H9 (cell line): ENCODE measurements around the gene ZNF607. TPM values are rescaled to one million over a fixed set of nuclear protein-coding genes. Genes with fewer than 3 reads are reported as not detected.

Source experiments
- DNase-seq: peaks from one replicate; pipeline ENCODE4 v3.0.0-alpha.2; 2017
- H2AFZ ChIP-seq: one replicate; pipeline ENCODE4 v1.6.1; 2013; ENCODE audit warnings: mild to moderate bottlenecking, low read length, control low read depth, moderate library complexity
- H2AK5ac ChIP-seq: 2 replicates; pipeline ENCODE4 v1.6.1; 2013; ENCODE audit warnings: low read length, control low read depth, mixed read lengths; ENCODE audit not compliant: insufficient read length
- H2BK120ac ChIP-seq: one replicate; pipeline ENCODE4 v1.6.1; 2013; ENCODE audit warnings: low read depth, mild to moderate bottlenecking, low read length, control low read depth, inconsistent platforms; ENCODE audit not compliant: poor library complexity, severe bottlenecking
- H2BK12ac ChIP-seq: 2 replicates; pipeline ENCODE4 v1.6.1; 2013; ENCODE audit warnings: low read length, control low read depth, mixed read lengths, low read depth; ENCODE audit not compliant: insufficient read length
- H2BK15ac ChIP-seq: 2 replicates; pipeline ENCODE4 v1.6.1; 2013; ENCODE audit warnings: low read depth, low read length, control low read depth
- H2BK20ac ChIP-seq: one replicate; pipeline ENCODE4 v1.6.1; 2013; ENCODE audit warnings: low read depth, mild to moderate bottlenecking, low read length, control low read depth, inconsistent platforms; ENCODE audit not compliant: poor library complexity, severe bottlenecking
- H2BK5ac ChIP-seq: 2 replicates; pipeline ENCODE4 v1.6.1; 2013; ENCODE audit warnings: low read length, control low read depth, mixed read lengths; ENCODE audit not compliant: insufficient read length
- H3K14ac ChIP-seq: 2 replicates; pipeline ENCODE4 v1.6.1; 2013; ENCODE audit warnings: low read length, control low read depth; ENCODE audit not compliant: insufficient read depth
- H3K18ac ChIP-seq: 2 replicates; pipeline ENCODE4 v1.6.1; 2013; ENCODE audit warnings: low read depth, mild to moderate bottlenecking, mixed read lengths, low read length, control low read depth; ENCODE audit not compliant: insufficient read length
- H3K23ac ChIP-seq: 2 replicates; pipeline ENCODE4 v1.6.1; 2013; ENCODE audit warnings: low read length, control low read depth, mixed read lengths, low read depth; ENCODE audit not compliant: insufficient read length
- H3K23me2 ChIP-seq: 2 replicates; pipeline ENCODE4 v1.6.1; 2013; ENCODE audit warnings: low read depth, mild to moderate bottlenecking, mixed read lengths, low read length, control low read depth; ENCODE audit not compliant: insufficient read length, poor library complexity, severe bottlenecking
- H3K27ac ChIP-seq: 2 replicates; pipeline ENCODE4 v1.5.1; 2013; ENCODE audit warnings: low read length, control low read depth, mixed read lengths, low read depth; ENCODE audit not compliant: insufficient read length
- H3K27me3 ChIP-seq: 2 replicates; pipeline ENCODE4 v1.6.1; 2013; ENCODE audit warnings: low read length, control low read depth, inconsistent platforms; ENCODE audit not compliant: insufficient read depth
- H3K4ac ChIP-seq: 2 replicates; pipeline ENCODE4 v1.6.1; 2013; ENCODE audit warnings: low read depth, mild to moderate bottlenecking, control low read depth, inconsistent platforms, low read length, moderate library complexity
- H3K4me1 ChIP-seq: 2 replicates; pipeline ENCODE4 v1.6.1; 2013; ENCODE audit warnings: low read length, control low read depth, inconsistent platforms; ENCODE audit not compliant: insufficient read depth
- H3K4me2 ChIP-seq: 2 replicates; pipeline ENCODE4 v1.6.1; 2013; ENCODE audit warnings: low read length, control low read depth, mixed read lengths; ENCODE audit not compliant: insufficient read length, insufficient read depth
- H3K56ac ChIP-seq: 2 replicates; pipeline ENCODE4 v1.6.1; 2013; ENCODE audit warnings: low read depth, mild to moderate bottlenecking, mixed read lengths, low read length, control low read depth; ENCODE audit not compliant: insufficient read length
- H3K79me1 ChIP-seq: 2 replicates; pipeline ENCODE4 v1.6.1; 2013; ENCODE audit warnings: low read depth, mild to moderate bottlenecking, moderate library complexity, low read length, control low read depth, inconsistent platforms; ENCODE audit not compliant: insufficient read depth, poor library complexity, severe bottlenecking
- H3K79me2 ChIP-seq: 2 replicates; pipeline ENCODE4 v1.6.1; 2013; ENCODE audit warnings: low read length, control low read depth, inconsistent platforms; ENCODE audit not compliant: insufficient read depth
- H3K9ac ChIP-seq: 2 replicates; pipeline ENCODE4 v1.6.1; 2013; ENCODE audit warnings: low read length, control low read depth, mixed read lengths; ENCODE audit not compliant: insufficient read length; ENCODE audit errors: extremely low read depth
- H3K9me3 ChIP-seq: one replicate; pipeline ENCODE4 v1.6.1; 2013; ENCODE audit warnings: low read depth, low read length, inconsistent platforms; ENCODE audit not compliant: control insufficient read depth
- H3T11ph ChIP-seq: one replicate; pipeline ENCODE4 v1.6.1; 2013; ENCODE audit warnings: mild to moderate bottlenecking, low read length, control low read depth, inconsistent platforms
- H4K20me1 ChIP-seq: one replicate; pipeline ENCODE4 v1.6.1; 2013; ENCODE audit not compliant: control insufficient read depth, insufficient read length, insufficient read depth
- H4K5ac ChIP-seq: 2 replicates; pipeline ENCODE4 v1.6.1; 2013; ENCODE audit warnings: low read depth, mild to moderate bottlenecking, mixed read lengths, low read length, control low read depth; ENCODE audit not compliant: insufficient read length
- H4K8ac ChIP-seq: replicated peaks from 2 replicates; pipeline ENCODE4 v1.6.1; 2013; ENCODE audit warnings: low read length, control low read depth, mixed read lengths, low read depth; ENCODE audit not compliant: insufficient read length
- H4K91ac ChIP-seq: 2 replicates; pipeline ENCODE4 v1.6.1; 2013; ENCODE audit warnings: low read depth, mild to moderate bottlenecking, moderate library complexity, mixed read lengths, low read length, control low read depth; ENCODE audit not compliant: insufficient read length
- H3K27ac Mint-ChIP-seq, 3 experiments: 2 replicates in 2 of 3; 3 replicates in 1 of 3; pipeline ENCODE4 v1.8.0; 2020 to 2021; ENCODE audit warnings: mixed read lengths in 3 of 3, mild to moderate bottlenecking in 1 of 3, moderate library complexity in 1 of 3
- H3K27me3 Mint-ChIP-seq: 2 replicates; pipeline ENCODE4 v1.8.0; 2021; ENCODE audit warnings: low read depth, mild to moderate bottlenecking, moderate library complexity, mixed read lengths
- H3K36me3 Mint-ChIP-seq, 3 experiments: 2 replicates in 2 of 3; 3 replicates in 1 of 3; pipeline ENCODE4 v1.8.0; 2020 to 2021; ENCODE audit warnings: low read depth in 3 of 3, mixed read lengths in 3 of 3; ENCODE audit not compliant: insufficient read depth in 1 of 3
- H3K4me1 Mint-ChIP-seq, 2 experiments: 2 replicates each; pipeline ENCODE4 v1.8.0; 2020; ENCODE audit warnings: mixed read lengths in 2 of 2
- H3K4me3 Mint-ChIP-seq, 2 experiments: 2 replicates in 1 of 2; 3 replicates in 1 of 2; pipeline ENCODE4 v1.8.0; 2020 to 2021; ENCODE audit warnings: mild to moderate bottlenecking in 2 of 2, mixed read lengths in 2 of 2, moderate library complexity in 1 of 2
- H3K9me3 Mint-ChIP-seq, 2 experiments: 2 replicates in 1 of 2; 3 replicates in 1 of 2; pipeline ENCODE4 v1.8.0; 2020; ENCODE audit warnings: mild to moderate bottlenecking in 2 of 2, mixed read lengths in 2 of 2, moderate library complexity in 1 of 2
- WGBS: extraction: QIAGEN DNeasy Blood & Tissue Kit; methylation state at CpG from one replicate; pipeline ENCODE4 v1.1.7; 2013; ENCODE audit warnings: missing lambda C conversion rate, low lambda C conversion rate, mixed read lengths; ENCODE audit not compliant: insufficient read length; ENCODE audit errors: extremely low coverage; 5-methylcytosine and 5-hydroxymethylcytosine counted together
- total RNA-seq: library from RNA; stranded (reverse); gene quantifications from 2 replicates; pipeline ENCODE4 v1.2.1, GENCODE V29; 2021
- TF ChIP-seq, protein P1 (sequence below): fragments of 200-600 bp; sonication (generic); conservative IDR thresholded peaks from 3 replicates; pipeline ENCODE4 v1.8.0; 2021; ENCODE audit warnings: antibody characterized with exemption, mild to moderate bottlenecking

The ZNF607 gene
- total RNA-seq, 1 experiment from 2014 or later, result 27.5 TPM

DNA sequence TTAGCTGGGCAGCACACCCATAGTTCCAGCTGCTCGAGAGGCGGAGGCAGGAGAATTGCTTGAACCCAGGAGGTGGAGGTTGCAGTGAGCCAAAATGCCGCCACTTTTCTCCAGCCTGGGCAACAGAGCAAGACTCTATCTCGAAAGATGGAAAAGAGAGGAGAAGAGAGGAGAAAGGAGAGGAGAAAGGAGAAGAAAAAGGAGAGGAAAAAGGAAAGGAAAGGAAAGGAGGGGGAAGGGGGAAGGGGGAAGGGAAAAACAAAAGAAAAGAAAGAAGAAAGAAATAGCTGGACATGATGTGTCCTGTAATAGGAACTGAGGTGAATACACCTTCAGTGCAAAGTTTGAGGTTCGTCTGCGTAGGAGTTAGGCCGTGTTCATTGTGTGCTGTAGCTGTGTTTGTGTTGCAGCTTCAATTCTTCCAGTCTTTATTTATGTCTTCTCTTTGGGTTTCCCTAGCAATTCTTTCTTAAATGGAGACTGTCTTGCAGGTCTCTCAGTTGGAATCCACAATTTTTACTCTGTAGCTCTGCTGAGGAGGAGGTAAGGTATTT lies 13.4 kb downstream of the ZNF607 start:
- no peak overlapping the region for H2BK5ac ChIP-seq
- H2BK120ac ChIP-seq, result no peak overlapping the region
- TF ChIP-seq, protein P1, sequence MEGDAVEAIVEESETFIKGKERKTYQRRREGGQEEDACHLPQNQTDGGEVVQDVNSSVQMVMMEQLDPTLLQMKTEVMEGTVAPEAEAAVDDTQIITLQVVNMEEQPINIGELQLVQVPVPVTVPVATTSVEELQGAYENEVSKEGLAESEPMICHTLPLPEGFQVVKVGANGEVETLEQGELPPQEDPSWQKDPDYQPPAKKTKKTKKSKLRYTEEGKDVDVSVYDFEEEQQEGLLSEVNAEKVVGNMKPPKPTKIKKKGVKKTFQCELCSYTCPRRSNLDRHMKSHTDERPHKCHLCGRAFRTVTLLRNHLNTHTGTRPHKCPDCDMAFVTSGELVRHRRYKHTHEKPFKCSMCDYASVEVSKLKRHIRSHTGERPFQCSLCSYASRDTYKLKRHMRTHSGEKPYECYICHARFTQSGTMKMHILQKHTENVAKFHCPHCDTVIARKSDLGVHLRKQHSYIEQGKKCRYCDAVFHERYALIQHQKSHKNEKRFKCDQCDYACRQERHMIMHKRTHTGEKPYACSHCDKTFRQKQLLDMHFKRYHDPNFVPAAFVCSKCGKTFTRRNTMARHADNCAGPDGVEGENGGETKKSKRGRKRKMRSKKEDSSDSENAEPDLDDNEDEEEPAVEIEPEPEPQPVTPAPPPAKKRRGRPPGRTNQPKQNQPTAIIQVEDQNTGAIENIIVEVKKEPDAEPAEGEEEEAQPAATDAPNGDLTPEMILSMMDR, result no peak
- H4K5ac ChIP-seq, result no peak overlapping the region
- H3K79me2 ChIP-seq, result no peaks in the 10 kb centered on the region
- H3K4me2 ChIP-seq, result no peak overlapping the region
- no peak for DNase-seq
- H3K9me3 ChIP-seq, result no peaks in the 10 kb centered on the region
- H4K20me1 ChIP-seq, result no peaks in the 10 kb centered on the region
- H3K27ac Mint-ChIP-seq, result peak overlapping the region in 2 of 3 experiments; percentile 64 to 92; a peak in 2 of 7 replicates
- no peak overlapping the region for H3K9ac ChIP-seq
- H3K4me1 ChIP-seq, result no peaks in the 10 kb centered on the region
- H3T11ph ChIP-seq, result no peak overlapping the region
- no peak overlapping the region for H2BK20ac ChIP-seq
- peaks cover 67 to 82% (median 78%) of the 10 kb centered on the region in 3 experiments for H3K36me3 Mint-ChIP-seq
- H2AK5ac ChIP-seq, result no peak overlapping the region
- no CpG with 5 or more reads among the region's 7 CpGs for WGBS
- H3K27me3 Mint-ChIP-seq, result no peaks in the 10 kb centered on the region
- no peak overlapping the region for H3K14ac ChIP-seq
- no peak overlapping the region for H2AFZ ChIP-seq
- H4K8ac ChIP-seq, result no peak overlapping the region
- H2BK12ac ChIP-seq, result no peak overlapping the region
- H3K23ac ChIP-seq, result no peak overlapping the region
- no peak overlapping the region for H3K27ac ChIP-seq
- peaks cover 2% of the 10 kb centered on the region for H3K79me1 ChIP-seq
- peaks cover 0 to 6% of the 10 kb centered on the region in 2 experiments; a peak in 2 of 5 replicates for H3K9me3 Mint-ChIP-seq
- H3K4ac ChIP-seq, result no peak overlapping the region
- no peak overlapping the region for H3K18ac ChIP-seq
- no peak overlapping the region for H3K4me3 Mint-ChIP-seq
- no peak overlapping the region for H4K91ac ChIP-seq
- H3K27me3 ChIP-seq, result no peaks in the 10 kb centered on the region
- H3K4me1 Mint-ChIP-seq, result peaks cover 3 to 8% of the 10 kb centered on the region in 2 experiments; a peak in 2 of 4 replicates
- H2BK15ac ChIP-seq, result no peak overlapping the region
- no peaks in the 10 kb centered on the region for H3K23me2 ChIP-seq
- H3K56ac ChIP-seq, result no peak overlapping the region
